H1 (cell line): ENCODE results near the gene CMTM2. TPM values are rescaled to one million over a fixed set of nuclear protein-coding genes. Genes with fewer than 3 reads are reported as not detected.

ENCODE experiments used
- CTCF ChIA-PET: fragments of 300-600 bp; sonication (Branson Sonifier 250); formaldehyde crosslinking; loops from one replicate; lab custom pipeline; 2021; ENCODE audit not compliant: partially characterized antibody; lab: Charles Lee
- POLR2A ChIA-PET: fragments of 300-600 bp; sonication (Branson Sonifier 250); formaldehyde crosslinking; loops from one replicate; lab custom pipeline; 2021; ENCODE audit warnings: inconsistent platforms; ENCODE audit not compliant: partially characterized antibody; lab: Charles Lee
- DNase-seq, 2 experiments: peaks; one replicate each; pipeline versions ENCODE4 v3.0.0 to v3.0.0-alpha.2; 2010 to 2022; ENCODE audit warnings: low spot score in 2 of 2, low read depth in 1 of 2, mixed read lengths in 1 of 2
- FAIRE-seq: peaks from 2 replicates; lab custom pipeline; 2011; peaks lifted over from hg19 to GRCh38; lab: Jason Lieb, UNC
- H2AFZ ChIP-seq: 2 replicates; pipeline ENCODE4 v1.8.1; 2012; ENCODE audit warnings: low read length, inconsistent platforms
- H2AK5ac ChIP-seq: 2 replicates; pipeline ENCODE4 v1.6.1; 2013; ENCODE audit warnings: low read depth, low read length
- H2BK120ac ChIP-seq: replicated peaks from 2 replicates; pipeline ENCODE3; 2013; ENCODE audit warnings: low read depth, low read length, inconsistent platforms
- H2BK12ac ChIP-seq: 2 replicates; pipeline ENCODE4 v1.6.1; 2013; ENCODE audit warnings: low read depth, low read length
- H2BK15ac ChIP-seq: 2 replicates; pipeline ENCODE4 v1.6.1; 2013; ENCODE audit warnings: low read length
- H2BK20ac ChIP-seq: 2 replicates; pipeline ENCODE4 v1.6.1; 2013; ENCODE audit warnings: low read length
- H2BK5ac ChIP-seq: 2 replicates; pipeline ENCODE4 v1.6.1; 2013; ENCODE audit warnings: low read depth, low read length
- H3K14ac ChIP-seq: 2 replicates; pipeline ENCODE4 v1.6.1; 2013; ENCODE audit warnings: inconsistent platforms; ENCODE audit not compliant: insufficient read length
- H3K18ac ChIP-seq: 2 replicates; pipeline ENCODE4 v1.6.1; 2013; ENCODE audit warnings: low read length; ENCODE audit errors: extremely low read depth
- H3K23ac ChIP-seq: 2 replicates; pipeline ENCODE4 v1.6.1; 2013; ENCODE audit warnings: inconsistent platforms; ENCODE audit not compliant: insufficient read length
- H3K23me2 ChIP-seq: 2 replicates; pipeline ENCODE4 v1.6.1; 2013; ENCODE audit warnings: low read depth, low read length
- H3K27ac ChIP-seq: 2 replicates; pipeline ENCODE4 v1.6.1; 2011; ENCODE audit warnings: low read depth, low read length, inconsistent platforms
- H3K27me3 ChIP-seq, 4 experiments: replicated peaks in 1 of 4; 1 replicate in 1 of 4; 2 replicates in 3 of 4; pipeline versions ENCODE4 v1.6.1 to v1.8.1; 2011 to 2013; ENCODE audit warnings: low read length in 3 of 4, mild to moderate bottlenecking in 3 of 4, inconsistent platforms in 2 of 4, mixed read lengths in 2 of 4, moderate library complexity in 1 of 4; ENCODE audit not compliant: control insufficient read depth in 3 of 4, insufficient read depth in 3 of 4; ENCODE audit errors: extremely low read depth in 1 of 4
- H3K36me3 ChIP-seq, 4 experiments: 2 replicates each; pipeline versions ENCODE4 v1.6.1 to v1.8.1; 2011 to 2013; ENCODE audit warnings: mild to moderate bottlenecking in 4 of 4, low read length in 3 of 4, moderate library complexity in 2 of 4, control low read depth in 1 of 4, inconsistent platforms in 1 of 4; ENCODE audit not compliant: insufficient read depth in 4 of 4, control insufficient read depth in 2 of 4
- H3K4ac ChIP-seq: replicated peaks from 2 replicates; pipeline ENCODE3; 2013; ENCODE audit warnings: low read length, low read depth, mixed read lengths, inconsistent platforms; ENCODE audit not compliant: insufficient read length
- H3K4me1 ChIP-seq, 4 experiments: replicated peaks in 1 of 4; 1 replicate in 1 of 4; 2 replicates in 3 of 4; pipeline versions ENCODE4 v1.6.1 to v1.8.1; 2011 to 2013; ENCODE audit warnings: low read length in 3 of 4, inconsistent platforms in 2 of 4, mixed read lengths in 1 of 4; ENCODE audit not compliant: insufficient read depth in 4 of 4, control insufficient read depth in 3 of 4
- H3K4me2 ChIP-seq, 2 experiments: 2 replicates each; pipeline versions ENCODE4 v1.6.1 to v1.8.1; 2011 to 2013; ENCODE audit warnings: low read depth in 2 of 2, low read length in 2 of 2, control low read depth in 1 of 2, inconsistent platforms in 1 of 2, mild to moderate bottlenecking in 1 of 2; ENCODE audit not compliant: insufficient read depth in 1 of 2
- H3K4me3 ChIP-seq, 4 experiments: fragments of 200-600, 300-600 bp in 1 of 4; sonication (generic), shearing (Covaris generic), sonication (Bioruptor Twin) in 1 of 4; 2 replicates each; pipeline versions ENCODE4 v1.5.1 to v1.8.1; 2011 to 2016; ENCODE audit warnings: low read length in 4 of 4, low read depth in 3 of 4, control low read depth in 2 of 4, inconsistent platforms in 2 of 4, mild to moderate bottlenecking in 2 of 4, mixed read lengths in 1 of 4, moderate library complexity in 1 of 4; ENCODE audit not compliant: insufficient read depth in 2 of 4; ENCODE audit errors: extremely low read depth in 1 of 4
- H3K56ac ChIP-seq: replicated peaks from 2 replicates; pipeline ENCODE3; 2013; ENCODE audit warnings: low read depth, mild to moderate bottlenecking, mixed read lengths, low read length, inconsistent platforms; ENCODE audit not compliant: insufficient read length
- H3K79me1 ChIP-seq: 2 replicates; pipeline ENCODE4 v1.6.1; 2013; ENCODE audit warnings: low read depth, low read length, control low read depth
- H3K79me2 ChIP-seq, 2 experiments: 2 replicates each; pipeline versions ENCODE4 v1.6.1 to v1.8.1; 2012 to 2013; ENCODE audit warnings: low read length in 2 of 2, mild to moderate bottlenecking in 2 of 2, inconsistent platforms in 1 of 2; ENCODE audit not compliant: insufficient read depth in 2 of 2, control insufficient read depth in 1 of 2
- H3K9ac ChIP-seq, 4 experiments: replicated peaks in 1 of 4; 1 replicate in 1 of 4; 2 replicates in 3 of 4; pipeline versions ENCODE4 v1.6.1 to v1.8.1; 2011 to 2013; ENCODE audit warnings: low read depth in 3 of 4, low read length in 3 of 4, control low read depth in 2 of 4, mild to moderate bottlenecking in 2 of 4, moderate library complexity in 2 of 4, inconsistent platforms in 1 of 4; ENCODE audit errors: extremely low read depth in 1 of 4
- H3K9me3 ChIP-seq, 2 experiments: 2 replicates each; pipeline versions ENCODE4 v1.6.1 to v1.8.1; 2012 to 2013; ENCODE audit warnings: mild to moderate bottlenecking in 2 of 2, moderate library complexity in 2 of 2, control low read depth in 1 of 2, inconsistent platforms in 1 of 2, low read depth in 1 of 2, low read length in 1 of 2, mixed read lengths in 1 of 2; ENCODE audit not compliant: insufficient read depth in 2 of 2
- H4K20me1 ChIP-seq, 2 experiments: replicated peaks in 1 of 2; 2 replicates each; pipeline versions ENCODE3 to v1.8.1; 2011 to 2013; ENCODE audit warnings: inconsistent platforms in 2 of 2, low read length in 2 of 2, mild to moderate bottlenecking in 1 of 2; ENCODE audit not compliant: insufficient read depth in 2 of 2, control insufficient read depth in 1 of 2
- H4K5ac ChIP-seq: 2 replicates; pipeline ENCODE4 v1.6.1; 2013; ENCODE audit warnings: low read length, low read depth, mixed read lengths, inconsistent platforms; ENCODE audit not compliant: insufficient read length
- H4K8ac ChIP-seq: 2 replicates; pipeline ENCODE4 v1.8.0; 2013; ENCODE audit warnings: mild to moderate bottlenecking, moderate library complexity, low read length, inconsistent platforms; ENCODE audit not compliant: insufficient read depth; ENCODE audit errors: extremely low read depth
- H4K91ac ChIP-seq: replicated peaks from 2 replicates; pipeline ENCODE3; 2013; ENCODE audit warnings: low read length, mixed read lengths, inconsistent platforms; ENCODE audit not compliant: insufficient read length
- BCL11A ChIP-seq, 2 experiments: IDR thresholded peaks; one replicate each; pipeline ENCODE4 v1.6.1; 2011; ENCODE audit warnings: low read depth in 2 of 2, low read length in 2 of 2, mild to moderate bottlenecking in 2 of 2
- SRF ChIP-seq: IDR thresholded peaks from 2 replicates; pipeline ENCODE4 v1.6.1; 2011; ENCODE audit warnings: mild to moderate bottlenecking, low read depth, low read length, moderate library complexity
- TAF1 ChIP-seq: IDR thresholded peaks from 2 replicates; pipeline ENCODE4 v1.6.1; 2011; ENCODE audit warnings: mild to moderate bottlenecking, low read depth, low read length
- WGBS, 2 experiments: shearing (Covaris generic) in 1 of 2; methylation state at CpG; one replicate each; pipeline versions ENCODE4 v1.1.6 to v1.1.7; 2013 to 2015; ENCODE audit warnings: low lambda C conversion rate in 2 of 2, mixed read lengths in 2 of 2, inconsistent platforms in 1 of 2, low coverage in 1 of 2, missing lambda C conversion rate in 1 of 2; ENCODE audit not compliant: insufficient replicate concordance in 2 of 2, insufficient coverage in 1 of 2, insufficient read length in 1 of 2; ENCODE audit errors: extremely low coverage in 1 of 2, missing lambda C conversion rate in 1 of 2; 5-methylcytosine and 5-hydroxymethylcytosine counted together
- polyA plus RNA-seq, 7 experiments: library from polyadenylated mRNA; depleted of rRNA in 3 of 7; stranded (reverse) in 5 of 7; unstranded in 2 of 7; fragments of >200 nt in 5 of 7; fragments of 200-250 nt in 2 of 7; gene quantifications; 1 replicate in 5 of 7; 2 replicates in 1 of 7; 4 replicates in 1 of 7; pipeline versions ENCODE4 v1.2.1 to v1.2.3, GENCODE V29; 2011 to 2013; ENCODE audit warnings: missing spikeins in 2 of 7, mixed read lengths in 2 of 7
- total RNA-seq: library from RNA; stranded (reverse); fragmentation: NEBNext Ultra II Directional; extraction: Animal tissue kit (Norgen Biotek cat#: 25700); gene quantifications from 2 replicates; pipeline ENCODE4 v1.2.1, GENCODE V29; 2021

Gene CMTM2
- total and polyA plus RNA-seq, 2 of the 8 experiments (the other 6 are each of a cell fraction or from before 2014, with no cell fraction given): not detected

- peaks cover 0 to 2% of the 10 kb centered on the region in 2 experiments for H4K20me1 ChIP-seq
- no peaks in the 10 kb centered on the region for H3K9me3 ChIP-seq
- H2BK120ac ChIP-seq: no peak overlapping the region
- H4K91ac ChIP-seq: no peak overlapping the region
- H3K27me3 ChIP-seq: no peaks in the 10 kb centered on the region
- H3K56ac ChIP-seq: no peak overlapping the region
- no peak overlapping the region for H2BK5ac ChIP-seq
- no peak overlapping the region for H3K4me2 ChIP-seq
- WGBS, 2 experiments: 95% methylated on average over 2 of the region's 2 CpGs; no CpG with 5 or more reads in 1 of the 2 experiments
- no peaks in the 10 kb centered on the region for H3K79me2 ChIP-seq
- no peak overlapping the region for H2AK5ac ChIP-seq
- no peak for FAIRE-seq
- no peak overlapping the region for H3K14ac ChIP-seq
- ChIA-PET CTCF (interaction anchor here (0.6 to 5.2 kb wide), 13 partner anchors 9 to 305 kb away, joined by 3 to 25 read pairs (median 5); partner anchors contain the start of genes CKLF and CMTM2), POLR2A (interaction anchor here (1.1 to 2.5 kb wide), 2 partner anchors 10 to 13 kb away, joined by 4 to 9 read pairs; partner anchors contain the start of gene TK2)
- H3K9ac ChIP-seq: no peak overlapping the region
- no peak overlapping the region for H4K5ac ChIP-seq
- no peak overlapping the region for H2BK15ac ChIP-seq
- H3K23ac ChIP-seq: no peak overlapping the region
- H2BK12ac ChIP-seq: no peak overlapping the region
- no peak overlapping the region for H3K27ac ChIP-seq
- H3K18ac ChIP-seq: no peak overlapping the region
- H3K4me1 ChIP-seq: no peaks in the 10 kb centered on the region
- no peaks in the 10 kb centered on the region for H3K79me1 ChIP-seq
- H2BK20ac ChIP-seq: no peak overlapping the region
- no peak overlapping the region for H3K4ac ChIP-seq
- no peak overlapping the region for H3K4me3 ChIP-seq
- no peak overlapping the region for H2AFZ ChIP-seq
- no peaks in the 10 kb centered on the region for H3K23me2 ChIP-seq
- H4K8ac ChIP-seq: no peak overlapping the region
- TF ChIP-seq BCL11A (IDR thresholded peaks at IDR 0.05; ENCODE audit: low read depth in 2 of 2, low read length in 2 of 2) (no peak), SRF (no peak), TAF1 (no peak)
- TF ChIP-seq, all 59 proteins: peak for 0
- peaks cover 0 to 5% (median 0%) of the 10 kb centered on the region in 4 experiments; a peak in 3 of 8 replicates for H3K36me3 ChIP-seq
- no peak for DNase-seq
These were observed 16.3 kb upstream of the CMTM2 start for GRCh38 chr16:66562986-66563385.
